ENCODE data around the gene ZNF672.

- TF ChIP-seq YY1 (IDR thresholded peaks at IDR 0.05; ENCODE audit: insufficient read depth, insufficient read length) (no peak), ZNF274 (IDR thresholded peaks at IDR 0.05; ENCODE audit: low read depth, low read length) (no peak), SUZ12 (IDR thresholded peaks at IDR 0.05; ENCODE audit: extremely low read depth, insufficient read depth, insufficient read length) (no peak)
These were observed 43.2 kb downstream of the ZNF672 start for GRCh38 chr1:248881261-248881660.
